ENCODE data around the gene ERN2.
"Not testable (repeated sequence)": the region's sequence is repeated elsewhere in the genome, so short reads cannot be mapped to it uniquely, and the experiment has no call there.

Gene ERN2

DNA sequence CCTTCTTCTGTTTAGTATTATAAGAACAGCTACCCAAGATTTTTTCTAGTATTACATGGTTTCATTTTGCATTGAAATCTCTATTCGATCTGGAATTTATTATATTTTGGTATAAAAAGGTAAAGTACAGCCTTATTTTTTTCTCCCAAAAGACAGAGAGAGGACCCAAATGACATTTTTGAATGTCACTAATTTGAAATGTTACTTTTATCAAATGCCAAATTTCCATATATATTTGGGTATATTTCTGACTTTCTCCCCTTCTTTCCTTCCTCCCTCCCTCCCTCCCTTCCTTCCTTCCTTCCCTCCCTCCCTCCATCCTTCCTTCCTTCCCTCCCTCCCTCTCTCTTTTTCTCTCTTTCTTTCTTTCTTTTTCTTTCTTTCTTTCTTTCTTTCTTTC lies 35.6 kb upstream of the ERN2 start:
- no peak overlapping the region for H3K4me3 ChIP-seq (ENCODE audit: low read depth, low read length)
- ChIA-PET CTCF (no interaction called here), POLR2A (no interaction called here)
- no peak for DNase-seq (ENCODE audit: low read depth, low spot score)
- TF ChIP-seq, protein P1, sequence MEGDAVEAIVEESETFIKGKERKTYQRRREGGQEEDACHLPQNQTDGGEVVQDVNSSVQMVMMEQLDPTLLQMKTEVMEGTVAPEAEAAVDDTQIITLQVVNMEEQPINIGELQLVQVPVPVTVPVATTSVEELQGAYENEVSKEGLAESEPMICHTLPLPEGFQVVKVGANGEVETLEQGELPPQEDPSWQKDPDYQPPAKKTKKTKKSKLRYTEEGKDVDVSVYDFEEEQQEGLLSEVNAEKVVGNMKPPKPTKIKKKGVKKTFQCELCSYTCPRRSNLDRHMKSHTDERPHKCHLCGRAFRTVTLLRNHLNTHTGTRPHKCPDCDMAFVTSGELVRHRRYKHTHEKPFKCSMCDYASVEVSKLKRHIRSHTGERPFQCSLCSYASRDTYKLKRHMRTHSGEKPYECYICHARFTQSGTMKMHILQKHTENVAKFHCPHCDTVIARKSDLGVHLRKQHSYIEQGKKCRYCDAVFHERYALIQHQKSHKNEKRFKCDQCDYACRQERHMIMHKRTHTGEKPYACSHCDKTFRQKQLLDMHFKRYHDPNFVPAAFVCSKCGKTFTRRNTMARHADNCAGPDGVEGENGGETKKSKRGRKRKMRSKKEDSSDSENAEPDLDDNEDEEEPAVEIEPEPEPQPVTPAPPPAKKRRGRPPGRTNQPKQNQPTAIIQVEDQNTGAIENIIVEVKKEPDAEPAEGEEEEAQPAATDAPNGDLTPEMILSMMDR (IDR thresholded peaks at IDR 0.05; ENCODE audit: insufficient read depth, low read length, missing control alignments) = no peak

DNA sequence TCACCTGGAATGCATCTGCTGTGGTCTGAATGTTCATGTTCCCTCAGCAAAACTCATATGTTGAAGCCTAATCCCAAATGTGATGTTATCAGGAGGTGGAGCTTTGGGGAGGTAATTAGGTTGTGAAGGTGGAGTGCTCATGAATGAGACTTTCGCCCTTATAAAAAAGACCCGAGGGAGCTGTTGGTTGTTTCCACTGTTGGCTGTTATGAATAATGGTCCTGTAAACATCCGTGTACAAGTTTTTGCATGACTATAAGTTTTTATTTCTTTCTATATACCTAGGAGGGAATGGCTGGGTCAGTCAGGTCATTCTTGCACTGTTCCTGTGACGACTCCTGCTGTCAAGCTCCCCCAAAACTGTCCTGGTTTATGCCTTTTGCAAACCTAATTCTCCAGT lies 32.2 kb upstream of the ERN2 start:
- ChIA-PET CTCF (no interaction called here), POLR2A (no interaction called here)

DNA sequence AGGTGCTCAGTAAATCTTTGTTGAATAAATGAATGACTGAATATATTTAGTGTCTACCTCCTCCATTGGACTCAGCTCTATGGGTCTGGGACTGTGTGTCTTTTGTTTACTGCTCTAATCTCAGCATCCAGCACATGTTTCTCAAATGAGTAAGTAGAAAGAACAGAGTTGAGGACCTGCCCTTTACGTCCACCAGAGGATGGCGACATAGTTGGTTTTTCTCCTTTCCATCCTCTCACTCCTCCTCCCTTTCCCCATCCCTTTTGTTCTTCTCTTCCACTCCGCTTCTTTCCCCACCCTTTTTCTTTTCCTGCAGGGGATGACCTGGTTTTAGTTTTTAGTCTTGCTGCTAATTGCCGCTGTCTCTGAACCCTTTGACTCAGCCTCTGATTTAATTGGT lies 29.7 kb upstream of the ERN2 start:
- no peak for DNase-seq (ENCODE audit: low read depth, low spot score)
- no peak overlapping the region for H3K4me3 ChIP-seq (ENCODE audit: low read depth, low read length)
- POLR2A ChIA-PET = no interaction called here
- TF ChIP-seq, protein P1 (IDR thresholded peaks at IDR 0.05; ENCODE audit: insufficient read depth, low read length, missing control alignments) = no peak
- CTCF ChIA-PET = interaction anchor here (1.0 kb wide), 1 partner anchor 10 kb away, joined by 3 read pairs; no protein-coding TSS in a partner anchor

More for the DNA sequence above, 32.2 kb upstream of the ERN2 start:
- no peak for DNase-seq (ENCODE audit: low read depth, low spot score)
- TF ChIP-seq, protein P1 (IDR thresholded peaks at IDR 0.05; ENCODE audit: insufficient read depth, low read length, missing control alignments) = no peak
- H3K4me3 ChIP-seq (ENCODE audit: low read depth, low read length) = no peak overlapping the region

DNA sequence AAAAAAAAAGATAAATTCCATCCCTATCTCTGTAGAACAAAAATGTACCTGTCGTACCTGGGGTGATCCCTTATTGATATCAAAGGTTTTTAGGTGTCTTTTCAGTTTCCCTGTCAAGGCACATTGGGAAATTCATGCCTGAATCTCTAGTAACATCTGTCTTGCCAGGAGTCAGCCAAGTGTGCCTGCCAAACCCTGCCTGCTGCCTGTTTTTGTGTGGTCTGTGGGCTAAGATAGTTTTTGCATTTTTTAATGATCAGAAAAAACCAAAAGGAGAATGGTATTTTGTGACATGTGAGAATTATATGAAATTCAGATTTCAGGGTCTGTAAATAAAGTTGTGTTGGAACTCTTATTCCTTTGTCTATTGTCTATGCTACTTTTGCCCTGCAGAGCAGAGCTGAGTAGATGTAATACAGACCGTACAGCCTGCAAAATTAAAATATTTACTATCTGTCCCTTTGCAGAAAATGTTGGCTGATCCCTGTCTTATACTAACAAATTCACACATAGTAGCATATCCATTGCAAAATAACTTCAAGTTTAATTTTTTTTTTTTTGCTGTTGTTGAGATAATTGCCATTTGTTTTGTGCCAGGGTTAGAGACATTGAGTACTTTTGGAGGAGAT lies 28.8 kb upstream of the ERN2 start:
- H3K4me3 ChIP-seq (ENCODE audit: low read depth, low read length) = no peak overlapping the region
- TF ChIP-seq, protein P1 (IDR thresholded peaks at IDR 0.05; ENCODE audit: insufficient read depth, low read length, missing control alignments) = no peak
- ChIA-PET POLR2A (no interaction called here), CTCF (interaction anchor here (1.0 kb wide), 1 partner anchor 9 kb away, joined by 3 read pairs; no protein-coding TSS in a partner anchor)
- DNase-seq (ENCODE audit: low read depth, low spot score) = no peak

DNA sequence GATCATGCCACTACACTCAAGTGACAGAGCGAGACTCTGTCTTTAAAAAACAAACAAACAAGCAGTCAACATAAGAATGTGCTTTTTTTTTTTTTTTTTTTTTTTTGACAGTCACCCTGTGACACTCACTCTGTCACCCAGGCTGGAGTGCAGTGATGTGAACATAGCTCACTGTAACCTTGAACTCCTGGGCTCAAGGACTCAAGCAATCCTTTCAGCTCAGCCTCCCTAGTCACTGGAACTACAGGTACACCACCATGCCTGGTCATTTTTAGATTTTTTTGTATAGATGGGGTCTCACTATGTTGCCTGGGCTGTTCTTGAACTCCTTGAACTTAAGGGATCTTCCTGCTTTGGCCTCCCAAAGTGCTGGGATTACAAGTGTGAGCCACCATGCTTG lies 26.5 kb upstream of the ERN2 start:
- POLR2A ChIA-PET = no interaction called here
- DNase-seq (ENCODE audit: low read depth, low spot score) = no peak

DNA sequence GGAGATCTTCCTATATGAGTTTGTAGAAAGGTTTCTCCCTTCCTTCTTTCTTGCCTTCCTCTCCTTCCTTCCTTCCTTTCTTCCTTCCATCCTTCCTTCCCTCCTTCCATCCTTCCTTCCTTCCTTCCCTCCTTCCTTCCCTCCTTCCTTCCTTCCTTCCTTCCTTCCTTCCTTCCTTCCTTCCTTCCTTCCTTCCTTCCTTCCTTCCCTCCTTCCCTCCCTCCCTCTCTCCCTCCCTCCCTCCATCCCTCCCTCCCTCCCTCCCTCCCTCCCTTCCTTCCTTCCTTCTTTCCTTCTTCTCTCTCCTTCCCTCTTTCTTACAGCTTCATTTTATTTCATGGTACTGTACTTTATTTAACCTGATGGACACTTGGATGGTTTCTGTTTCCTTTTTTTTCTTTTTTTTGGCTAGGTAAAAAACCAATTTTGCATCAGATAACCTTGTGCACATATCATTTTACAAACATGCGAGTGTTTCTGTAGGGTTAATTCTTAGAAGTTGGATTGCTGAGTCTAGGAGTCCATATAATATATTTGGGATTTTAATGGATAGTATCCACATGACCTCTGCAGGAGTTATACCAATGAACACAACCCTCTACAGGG lies 24.5 kb upstream of the ERN2 start:
- POLR2A ChIA-PET; DNase-seq (ENCODE audit: low read depth, low spot score): not testable (repeated sequence)
- CTCF ChIA-PET = interaction anchor here (1.4 kb wide), 1 partner anchor 10 kb away, joined by 4 read pairs; no protein-coding TSS in a partner anchor

More for the DNA sequence above, 26.5 kb upstream of the ERN2 start:
- TF ChIP-seq, protein P1 (IDR thresholded peaks at IDR 0.05; ENCODE audit: insufficient read depth, low read length, missing control alignments) = no peak
- H3K4me3 ChIP-seq (ENCODE audit: low read depth, low read length) = no peak overlapping the region
- CTCF ChIA-PET = no interaction called here

More for the DNA sequence above, 24.5 kb upstream of the ERN2 start:
- H3K4me3 ChIP-seq (ENCODE audit: low read depth, low read length) = not testable (repeated sequence)
